Right atrium auricular region (tissue), 2 donors: ENCODE results near the gene LTA4H. TPM values are rescaled to one million over a fixed set of nuclear protein-coding genes. Genes with fewer than 3 reads are reported as not detected.

Experiments used
- DNase-seq: peaks from one replicate; pipeline ENCODE4 v3.0.0-alpha.2; 2019; ENCODE audit warnings: low spot score
- H3K27ac ChIP-seq, 2 donors: fragments of 200-600 bp; sonication (generic); 1 replicate in 1 of 2; 2 replicates in 1 of 2; pipeline ENCODE4 v1.5.1; 2016 to 2019
- H3K27me3 ChIP-seq, 2 donors: fragments of 200-600 bp; sonication (generic); one replicate each; pipeline versions ENCODE4 v1.5.1 to v1.6.0; 2017 to 2019
- H3K36me3 ChIP-seq: fragments of 200-600 bp; sonication (generic); one replicate; pipeline ENCODE4 v1.5.1; 2016
- H3K4me1 ChIP-seq, 2 donors: fragments of 200-600 bp; sonication (generic); one replicate each; pipeline versions ENCODE4 v1.5.1 to v1.6.0; 2017 to 2019
- H3K4me3 ChIP-seq, 2 donors: fragments of 200-600 bp; sonication (generic); 1 replicate in 1 of 2; 2 replicates in 1 of 2; pipeline ENCODE4 v1.5.1; 2017 to 2019; ENCODE audit warnings: mild to moderate bottlenecking in 1 of 2, moderate library complexity in 1 of 2
- H3K9me3 ChIP-seq, 2 donors: fragments of 200-600 bp; sonication (generic); one replicate each; pipeline ENCODE4 v1.5.1; 2019
- CTCF ChIP-seq, 2 donors: fragments of 200-600 bp; sonication (generic); IDR thresholded peaks; one replicate each; pipeline ENCODE4 v1.5.1; 2019; ENCODE audit warnings: antibody characterized with exemption in 2 of 2
- total RNA-seq, 2 donors: library from RNA; depleted of rRNA; stranded (reverse); fragments of >200 nt; gene quantifications; one replicate each; pipeline ENCODE4 v1.1.0, GENCODE V29; 2016

The LTA4H gene
- total RNA-seq, 2 donors from 2014 or later, result 42.3 to 45.5 TPM

GRCh38 chr12:96054244-96054610 is 18.8 kb upstream of the LTA4H start:
- Histone ChIP-seq H3K4me1 (no peaks in the 10 kb centered on the region), H3K27ac (peak overlapping the region; percentile 41 to 57), H3K4me3 (no peak overlapping the region), H3K27me3 (no peaks in the 10 kb centered on the region), H3K36me3 (no peaks in the 10 kb centered on the region), H3K9me3 (peaks cover 0 to 14% of the 10 kb centered on the region in 2 donors)
- no peak for DNase-seq
- no peak for TF ChIP-seq CTCF (IDR thresholded peaks at IDR 0.05)

GRCh38 chr12:96053476-96054243 is 18.3 kb upstream of the LTA4H start:
- DNase-seq, result no peak
- Histone ChIP-seq H3K27me3 (no peaks in the 10 kb centered on the region), H3K36me3 (no peaks in the 10 kb centered on the region), H3K9me3 (peaks cover 0 to 14% of the 10 kb centered on the region in 2 donors), H3K4me1 (no peaks in the 10 kb centered on the region), H3K27ac (peak overlapping the region; percentile 41 to 57), H3K4me3 (no peak overlapping the region)
- TF ChIP-seq CTCF (IDR thresholded peaks at IDR 0.05), result no peak

DNA sequence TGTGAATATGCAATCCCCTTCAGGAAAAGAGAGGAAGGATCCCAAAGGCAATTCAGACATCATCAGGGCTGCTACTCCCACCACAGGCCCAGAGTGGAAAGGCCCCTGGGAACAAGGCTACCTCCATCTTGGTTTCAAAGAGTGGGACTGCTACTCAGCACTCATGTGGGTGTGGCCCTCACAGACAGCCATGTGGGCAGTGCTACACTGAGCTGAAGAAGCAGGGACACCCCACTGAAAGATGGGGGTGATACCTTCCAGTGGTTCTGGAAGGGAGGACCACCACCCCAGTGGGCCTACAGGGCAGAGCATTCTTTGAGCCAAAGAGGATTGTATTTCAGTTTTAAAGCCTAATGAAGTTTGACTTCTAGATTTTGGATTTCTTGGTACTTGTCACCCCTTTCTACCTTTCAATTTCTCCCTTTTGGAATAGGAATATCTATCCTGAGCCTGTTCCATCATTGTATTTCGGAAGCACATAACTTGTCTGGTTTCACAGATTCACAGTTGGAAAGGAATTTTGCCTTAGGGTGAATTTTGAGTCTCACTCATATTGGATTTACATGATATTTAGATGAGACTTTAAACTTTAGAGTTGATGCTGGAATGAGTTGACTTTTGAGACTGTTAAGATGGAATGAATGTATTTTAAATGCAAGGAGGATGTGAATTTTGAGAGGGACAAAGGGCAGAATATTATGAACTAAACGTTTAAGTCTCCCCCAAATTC is 16.5 kb upstream of the LTA4H start:
- H3K36me3 ChIP-seq, result no peaks in the 10 kb centered on the region
- no peak overlapping the region for H3K27ac ChIP-seq
- H3K4me1 ChIP-seq, result no peaks in the 10 kb centered on the region
- no peak for TF ChIP-seq CTCF (IDR thresholded peaks at IDR 0.05)
- H3K27me3 ChIP-seq, result no peaks in the 10 kb centered on the region
- DNase-seq, result no peak
- peaks cover 0 to 7% of the 10 kb centered on the region in 2 donors for H3K9me3 ChIP-seq
- no peak overlapping the region for H3K4me3 ChIP-seq

DNA sequence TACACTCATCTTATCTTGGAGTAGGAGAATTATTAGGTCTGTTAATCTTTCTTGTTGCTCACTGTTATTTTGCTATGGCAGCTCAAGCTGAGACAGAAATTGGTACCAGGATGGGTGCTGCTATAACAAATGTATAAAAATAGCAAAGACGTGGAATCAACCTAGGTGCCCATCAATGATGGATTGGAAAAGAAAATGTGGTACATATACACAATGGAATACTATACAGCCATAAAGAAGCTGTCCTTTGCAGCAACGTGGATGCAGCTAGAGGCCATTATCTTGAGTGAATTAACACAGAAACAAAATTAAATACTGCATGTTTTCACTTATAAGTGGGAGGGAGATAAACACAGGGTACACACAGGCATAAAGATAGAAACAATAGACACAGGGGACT is 14.8 kb upstream of the LTA4H start:
- H3K27me3 ChIP-seq, result no peaks in the 10 kb centered on the region
- no peaks in the 10 kb centered on the region for H3K9me3 ChIP-seq
- no peak overlapping the region for H3K27ac ChIP-seq
- H3K36me3 ChIP-seq, result no peaks in the 10 kb centered on the region
- no peaks in the 10 kb centered on the region for H3K4me1 ChIP-seq
- no peak for TF ChIP-seq CTCF (IDR thresholded peaks at IDR 0.05)
- DNase-seq, result no peak
- H3K4me3 ChIP-seq, result no peak overlapping the region

DNA sequence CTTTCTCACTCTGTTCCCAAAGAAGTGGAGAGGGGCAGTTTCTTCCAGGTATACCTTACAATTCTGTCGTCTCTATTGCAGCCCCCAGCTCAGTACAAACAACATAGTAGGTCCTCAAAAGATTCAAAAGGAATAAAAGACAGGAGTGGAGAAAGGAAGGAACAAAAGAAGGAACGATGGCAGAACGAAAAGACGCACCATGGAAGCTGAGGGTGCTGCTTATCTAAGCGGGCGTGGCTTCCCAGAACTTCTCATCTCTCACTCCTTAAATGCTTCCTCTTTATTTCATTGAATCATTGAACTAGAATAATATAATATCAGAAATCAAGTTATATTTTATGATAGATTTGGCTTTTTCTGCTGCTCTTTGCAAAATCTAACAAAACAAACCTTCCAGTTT is 13.7 kb upstream of the LTA4H start:
- Histone ChIP-seq H3K27me3 (no peaks in the 10 kb centered on the region), H3K4me3 (no peak overlapping the region), H3K27ac (no peak overlapping the region), H3K36me3 (no peaks in the 10 kb centered on the region), H3K9me3 (no peaks in the 10 kb centered on the region), H3K4me1 (no peaks in the 10 kb centered on the region)
- DNase-seq, result no peak
- TF ChIP-seq CTCF (IDR thresholded peaks at IDR 0.05), result no peak
